SK-N-SH treated with all-trans-retinoic acid at 6 μM for 48 hours (cell line): Measurements from ENCODE around the gene MYL3.

Experiments
- ATAC-seq: fragments of 200-7000 bp; cut with Tn5 transposase; 3 replicates; pipeline ENCODE4 v1.9.1; 2020; ENCODE audit warnings: mild to moderate bottlenecking, moderate library complexity
- ARNTL ChIP-seq: fragments of 450-650 bp; formaldehyde crosslinking; IDR thresholded peaks from 2 replicates; pipeline ENCODE4 v1.5.0; 2020; ENCODE audit warnings: low read depth, mild to moderate bottlenecking, moderate library complexity, borderline replicate concordance
- BACH2 ChIP-seq: fragments of 250-450 bp; sonication (Bioruptor Pico); IDR thresholded peaks from 2 replicates; pipeline ENCODE4 v1.9.0; 2021; ENCODE audit warnings: mild to moderate bottlenecking, borderline replicate concordance
- CSDC2 ChIP-seq: fragments of 250-450 bp; sonication (Bioruptor Pico); IDR thresholded peaks from 2 replicates; pipeline ENCODE4 v1.5.0; 2020; ENCODE audit warnings: mild to moderate bottlenecking, moderate library complexity
- CSRNP3 ChIP-seq: fragments of 250-450 bp; sonication (Bioruptor Pico); IDR thresholded peaks from 2 replicates; pipeline ENCODE4 v1.5.1; 2021; ENCODE audit warnings: mild to moderate bottlenecking, moderate library complexity
- ESRRG ChIP-seq: fragments of 250-450 bp; sonication (Bioruptor Pico); IDR thresholded peaks from 2 replicates; pipeline ENCODE4 v1.6.1; 2021; ENCODE audit warnings: mild to moderate bottlenecking
- GLIS3 ChIP-seq: fragments of 250-450 bp; sonication (Bioruptor Pico); IDR thresholded peaks from 2 replicates; pipeline ENCODE4 v1.5.0; 2020; ENCODE audit warnings: mild to moderate bottlenecking, moderate library complexity
- ISL1 ChIP-seq: fragments of 250-450 bp; sonication (Bioruptor Pico); IDR thresholded peaks from 2 replicates; pipeline ENCODE4 v2.1.2; 2022; ENCODE audit warnings: mild to moderate bottlenecking, moderate library complexity
- OSR1 ChIP-seq: fragments of 250-450 bp; sonication (Bioruptor Pico); IDR thresholded peaks from 2 replicates; pipeline ENCODE4 v1.8.0; 2022; ENCODE audit warnings: moderate library complexity, mild to moderate bottlenecking, inconsistent platforms
- PATZ1 ChIP-seq: fragments of 250-450 bp; sonication (Bioruptor Pico); IDR thresholded peaks from 2 replicates; pipeline ENCODE4 v1.8.0; 2020; ENCODE audit warnings: mild to moderate bottlenecking, moderate library complexity, borderline replicate concordance
- POU6F1 ChIP-seq: fragments of 250-450 bp; sonication (Bioruptor Pico); IDR thresholded peaks from 2 replicates; pipeline ENCODE4 v1.8.0; 2021; ENCODE audit warnings: low read depth, mild to moderate bottlenecking, moderate library complexity, borderline replicate concordance
- PPARA ChIP-seq: fragments of 250-450 bp; sonication (Bioruptor Pico); IDR thresholded peaks from 2 replicates; pipeline ENCODE4 v1.5.0; 2020; ENCODE audit warnings: mild to moderate bottlenecking, borderline replicate concordance
- RARB ChIP-seq: fragments of 250-450 bp; sonication (Bioruptor Pico); IDR thresholded peaks from 2 replicates; pipeline ENCODE4 v1.8.0; 2021; ENCODE audit warnings: mild to moderate bottlenecking, moderate library complexity
- SNAI2 ChIP-seq: fragments of 250-450 bp; sonication (Bioruptor Pico); IDR thresholded peaks from 2 replicates; pipeline ENCODE4 v1.5.0; 2020; ENCODE audit warnings: mild to moderate bottlenecking, moderate library complexity
- TCF4 ChIP-seq: fragments of 250-450 bp; sonication (Bioruptor Pico); IDR thresholded peaks from 2 replicates; pipeline ENCODE4 v1.8.0; 2021; ENCODE audit warnings: mild to moderate bottlenecking, moderate library complexity, borderline replicate concordance
- TOX ChIP-seq: fragments of 250-450 bp; sonication (Bioruptor Pico); IDR thresholded peaks from 2 replicates; pipeline ENCODE4 v1.8.0; 2021; ENCODE audit warnings: mild to moderate bottlenecking, moderate library complexity, borderline replicate concordance
- ZC3H10 ChIP-seq: fragments of 250-450 bp; sonication (Bioruptor Pico); IDR thresholded peaks from 2 replicates; pipeline ENCODE4 v1.5.1; 2021; ENCODE audit warnings: mild to moderate bottlenecking, moderate library complexity
- ZFP3 ChIP-seq: fragments of 250-450 bp; sonication (Bioruptor Pico); IDR thresholded peaks from 2 replicates; pipeline ENCODE4 v1.5.0; 2020; ENCODE audit warnings: mild to moderate bottlenecking, moderate library complexity
- ZFP30 ChIP-seq: fragments of 450-650 bp; formaldehyde crosslinking; IDR thresholded peaks from 2 replicates; pipeline ENCODE4 v1.5.0; 2022; ENCODE audit warnings: mild to moderate bottlenecking, moderate library complexity
- ZNF565 ChIP-seq: fragments of 450-650 bp; formaldehyde crosslinking; conservative IDR thresholded peaks from 2 replicates; pipeline ENCODE4 v1.5.0; 2020; ENCODE audit warnings: low read depth, mild to moderate bottlenecking, moderate library complexity
- ZNF70 ChIP-seq: fragments of 450-650 bp; formaldehyde crosslinking; IDR thresholded peaks from 2 replicates; pipeline ENCODE4 v1.5.0; 2020; ENCODE audit warnings: mild to moderate bottlenecking, moderate library complexity
- TF ChIP-seq, protein P1 (sequence below): fragments of 250-450 bp; sonication (Bioruptor Pico); IDR thresholded peaks from 2 replicates; pipeline ENCODE4 v1.5.0; 2020; ENCODE audit warnings: mild to moderate bottlenecking, moderate library complexity

MYL3 gene

GRCh38 chr3:46870651-46871050, 7.4 kb upstream of the MYL3 start:
- TF ChIP-seq ZFP3 (CRISPR knock-in tag), result no peak
- no peak for TF ChIP-seq ZNF70 (CRISPR knock-in tag)
- TF ChIP-seq POU6F1 (CRISPR knock-in tag), result no peak
- TF ChIP-seq ZFP30 (CRISPR knock-in tag), result no peak
- no peak for TF ChIP-seq CSDC2 (CRISPR knock-in tag)
- TF ChIP-seq, protein P1, sequence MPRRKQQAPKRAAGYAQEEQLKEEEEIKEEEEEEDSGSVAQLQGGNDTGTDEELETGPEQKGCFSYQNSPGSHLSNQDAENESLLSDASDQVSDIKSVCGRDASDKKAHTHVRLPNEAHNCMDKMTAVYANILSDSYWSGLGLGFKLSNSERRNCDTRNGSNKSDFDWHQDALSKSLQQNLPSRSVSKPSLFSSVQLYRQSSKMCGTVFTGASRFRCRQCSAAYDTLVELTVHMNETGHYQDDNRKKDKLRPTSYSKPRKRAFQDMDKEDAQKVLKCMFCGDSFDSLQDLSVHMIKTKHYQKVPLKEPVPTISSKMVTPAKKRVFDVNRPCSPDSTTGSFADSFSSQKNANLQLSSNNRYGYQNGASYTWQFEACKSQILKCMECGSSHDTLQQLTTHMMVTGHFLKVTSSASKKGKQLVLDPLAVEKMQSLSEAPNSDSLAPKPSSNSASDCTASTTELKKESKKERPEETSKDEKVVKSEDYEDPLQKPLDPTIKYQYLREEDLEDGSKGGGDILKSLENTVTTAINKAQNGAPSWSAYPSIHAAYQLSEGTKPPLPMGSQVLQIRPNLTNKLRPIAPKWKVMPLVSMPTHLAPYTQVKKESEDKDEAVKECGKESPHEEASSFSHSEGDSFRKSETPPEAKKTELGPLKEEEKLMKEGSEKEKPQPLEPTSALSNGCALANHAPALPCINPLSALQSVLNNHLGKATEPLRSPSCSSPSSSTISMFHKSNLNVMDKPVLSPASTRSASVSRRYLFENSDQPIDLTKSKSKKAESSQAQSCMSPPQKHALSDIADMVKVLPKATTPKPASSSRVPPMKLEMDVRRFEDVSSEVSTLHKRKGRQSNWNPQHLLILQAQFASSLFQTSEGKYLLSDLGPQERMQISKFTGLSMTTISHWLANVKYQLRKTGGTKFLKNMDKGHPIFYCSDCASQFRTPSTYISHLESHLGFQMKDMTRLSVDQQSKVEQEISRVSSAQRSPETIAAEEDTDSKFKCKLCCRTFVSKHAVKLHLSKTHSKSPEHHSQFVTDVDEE (CRISPR knock-in tag), result no peak
- no peak for TF ChIP-seq OSR1 (CRISPR knock-in tag)
- no peak for TF ChIP-seq ISL1
- TF ChIP-seq BACH2 (CRISPR knock-in tag), result no peak
- no peak for TF ChIP-seq PPARA (CRISPR knock-in tag)
- TF ChIP-seq PATZ1, result no peak
- no peak for TF ChIP-seq ZC3H10
- TF ChIP-seq TOX, result no peak
- no peak for TF ChIP-seq TCF4 (CRISPR knock-in tag)
- TF ChIP-seq CSRNP3 (CRISPR knock-in tag), result no peak
- TF ChIP-seq ZNF565 (CRISPR knock-in tag), result no peak
- no peak for TF ChIP-seq ESRRG (CRISPR knock-in tag)
- no peak for TF ChIP-seq ARNTL (CRISPR knock-in tag)
- TF ChIP-seq SNAI2, result no peak
- no peak for TF ChIP-seq RARB (CRISPR knock-in tag)
- no peak for ATAC-seq

- ATAC-seq, result no peak
- TF ChIP-seq ZNF70 (CRISPR knock-in tag), result no peak
- no peak for TF ChIP-seq CSRNP3 (CRISPR knock-in tag)
These were observed 6.2 kb upstream of the MYL3 start for GRCh38 chr3:46869440-46869839.

DNA sequence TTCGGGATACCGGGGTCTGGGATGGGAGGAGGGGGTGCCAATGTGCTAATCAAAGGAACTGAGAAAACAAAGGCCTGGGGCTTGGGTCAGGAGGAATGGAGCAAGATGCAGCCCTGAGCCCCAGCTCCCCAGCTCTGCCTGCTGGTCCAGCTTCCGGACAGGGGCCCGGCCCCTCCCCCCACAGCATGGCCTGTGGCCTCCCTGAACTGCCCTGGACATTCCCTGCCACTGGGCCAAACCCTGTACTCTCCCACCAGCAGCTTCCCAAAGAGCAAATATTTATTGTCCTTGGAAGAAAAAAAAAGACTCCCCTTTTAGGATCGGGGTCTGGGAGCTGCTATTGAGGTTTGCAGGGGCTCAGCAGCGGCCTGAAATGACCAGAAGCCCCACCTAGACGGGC, 5.7 kb upstream of the MYL3 start:
- ATAC-seq, result no peak
- TF ChIP-seq ZFP30 (CRISPR knock-in tag) (no peak), ESRRG (CRISPR knock-in tag) (no peak), ZNF70 (CRISPR knock-in tag) (no peak), ZFP3 (CRISPR knock-in tag) (no peak), PPARA (CRISPR knock-in tag) (no peak), POU6F1 (CRISPR knock-in tag) (no peak), PATZ1 (no peak), OSR1 (CRISPR knock-in tag) (no peak), TOX (no peak), TCF4 (CRISPR knock-in tag) (no peak), GLIS3 (CRISPR knock-in tag) (no peak), ZC3H10 (no peak), BACH2 (CRISPR knock-in tag) (no peak)
- TF ChIP-seq, protein P1 (CRISPR knock-in tag), result no peak
